Activated gamma-delta T cell (primary cell): ENCODE measurements around the gene IGFBP2.
"Not testable (repeated sequence)": the region's sequence is repeated elsewhere in the genome, so short reads cannot be mapped to it uniquely, and the experiment has no call there.

Experiments
- DNase-seq: peaks from one replicate; lab custom pipeline; 2025; lab: John Stamatoyannopoulos, UW
- total RNA-seq, 2 donors: gene quantifications; one replicate each; lab custom pipeline; 2026; lab: John Stamatoyannopoulos, UW

IGFBP2 gene
- total RNA-seq = 0.26 to 0.31 reads per million in 2 donors

- no peak for DNase-seq
Measured at GRCh38 chr2:216632952-216633615, at the start of gene IGFBP2. Gene IGFBP2, plus strand, starts transcription at chr2:216633420. Its CDS starts 104 bp downstream, at chr2:216633524.

GRCh38 chr2:216583606-216584005 is 49.6 kb upstream of the IGFBP2 start:
- DNase-seq = no peak

- no peak for DNase-seq
Measured at GRCh38 chr2:216584112-216584511, 49.1 kb upstream of the IGFBP2 start.

GRCh38 chr2:216585441-216585840 is 47.8 kb upstream of the IGFBP2 start:
- no peak for DNase-seq

- no peak for DNase-seq
Measured at GRCh38 chr2:216588861-216589710, 44.1 kb upstream of the IGFBP2 start.

- DNase-seq = no peak
Measured at GRCh38 chr2:216589791-216590190, 43.4 kb upstream of the IGFBP2 start.

- DNase-seq = no peak
Measured at GRCh38 chr2:216590780-216591179, 42.4 kb upstream of the IGFBP2 start.

GRCh38 chr2:216591480-216591879 is 41.7 kb upstream of the IGFBP2 start:
- DNase-seq = no peak

- no peak for DNase-seq
Measured at GRCh38 chr2:216594081-216594480, 39.1 kb upstream of the IGFBP2 start.

- DNase-seq = no peak
Measured at GRCh38 chr2:216596236-216596979, 36.8 kb upstream of the IGFBP2 start.

GRCh38 chr2:216596980-216597509 is 36.2 kb upstream of the IGFBP2 start:
- DNase-seq = no peak

- not testable (repeated sequence) for DNase-seq
Measured at GRCh38 chr2:216597825-216598224, 35.4 kb upstream of the IGFBP2 start.

GRCh38 chr2:216601632-216602409 is 31.4 kb upstream of the IGFBP2 start:
- DNase-seq = no peak

- no peak for DNase-seq
Measured at GRCh38 chr2:216603010-216603883, 30.0 kb upstream of the IGFBP2 start.

GRCh38 chr2:216603884-216604245 is 29.4 kb upstream of the IGFBP2 start:
- DNase-seq = no peak

GRCh38 chr2:216604458-216604857 is 28.8 kb upstream of the IGFBP2 start:
- DNase-seq = no peak

- DNase-seq = peak; percentile 23
Measured at GRCh38 chr2:216606551-216607276, 26.5 kb upstream of the IGFBP2 start.

- DNase-seq = no peak
Measured at GRCh38 chr2:216607277-216607560, 26.0 kb upstream of the IGFBP2 start.

- no peak for DNase-seq
Measured at GRCh38 chr2:216608525-216608924, 24.7 kb upstream of the IGFBP2 start.
